Skin epidermis (tissue), 12 donors: ENCODE results near the gene PIKFYVE.
A peak's percentile ranks its signal among the peaks of the same experiment; 100 is the strongest.
"Not testable (repeated sequence)": the region's sequence is repeated elsewhere in the genome, so short reads cannot be mapped to it uniquely, and the experiment has no call there.

Source experiments
- H3K27ac ChIP-seq, 21 experiments: fragments of 200-600 bp; sonication (generic) in 11 of 21; one replicate each; pipeline ENCODE4 v1.5.0; 2020; ENCODE audit warnings: mild to moderate bottlenecking in 3 of 21, inconsistent platforms in 2 of 21, moderate library complexity in 2 of 21
- H3K4me3 ChIP-seq, 7 experiments: fragments of 200-600 bp; sonication (generic) in 2 of 7; one replicate each; pipeline ENCODE4 v1.5.0; 2020; ENCODE audit warnings: inconsistent platforms in 2 of 7, mild to moderate bottlenecking in 2 of 7, moderate library complexity in 1 of 7

The PIKFYVE gene

GRCh38 chr2:208265801-208266552 lies at the start of gene PIKFYVE:
Gene PIKFYVE, plus strand, starts transcription at chr2:208266255. Its CDS starts 5,265 bp downstream, at chr2:208271520.
- peak within 1 kb of the TSS; percentile 84 to 98 (median 94) for H3K27ac ChIP-seq
- H3K4me3 ChIP-seq: peak within 1 kb of the TSS; percentile 66 to 96 (median 89)

- H3K27ac ChIP-seq, H3K4me3 ChIP-seq: not testable (repeated sequence)
These were observed 44.2 kb upstream of the PIKFYVE start for GRCh38 chr2:208221873-208222272.

GRCh38 chr2:208222351-208222750 lies 43.7 kb upstream of the PIKFYVE start:
- no peak overlapping the region for H3K4me3 ChIP-seq
- no peak overlapping the region for H3K27ac ChIP-seq

GRCh38 chr2:208224802-208225201 lies 41.3 kb upstream of the PIKFYVE start:
- no peak overlapping the region for H3K4me3 ChIP-seq
- H3K27ac ChIP-seq: no peak overlapping the region

- no peak overlapping the region for H3K27ac ChIP-seq
These were observed 38.3 kb upstream of the PIKFYVE start for GRCh38 chr2:208227581-208228232.

GRCh38 chr2:208228476-208228875 lies 37.6 kb upstream of the PIKFYVE start:
- Histone ChIP-seq H3K4me3 (no peak overlapping the region), H3K27ac (no peak overlapping the region)

More at GRCh38 chr2:208227581-208228232, 38.3 kb upstream of the PIKFYVE start:
- no peak overlapping the region for H3K4me3 ChIP-seq

- Histone ChIP-seq H3K27ac (no peak overlapping the region), H3K4me3 (no peak overlapping the region)
These were observed 31.3 kb upstream of the PIKFYVE start for GRCh38 chr2:208234786-208235185.

GRCh38 chr2:208235860-208236259 lies 30.2 kb upstream of the PIKFYVE start:
- Histone ChIP-seq H3K4me3 (no peak overlapping the region), H3K27ac (no peak overlapping the region)

GRCh38 chr2:208239770-208240493 lies 26.1 kb upstream of the PIKFYVE start:
- Histone ChIP-seq H3K4me3 (no peak overlapping the region), H3K27ac (no peak overlapping the region)

GRCh38 chr2:208240619-208241209 lies 25.3 kb upstream of the PIKFYVE start:
- no peak overlapping the region for H3K4me3 ChIP-seq
- no peak overlapping the region for H3K27ac ChIP-seq

- Histone ChIP-seq H3K27ac (no peak overlapping the region), H3K4me3 (no peak overlapping the region)
These were observed 21.6 kb upstream of the PIKFYVE start for GRCh38 chr2:208244422-208244821.

GRCh38 chr2:208245746-208246145 lies 20.3 kb upstream of the PIKFYVE start:
- Histone ChIP-seq H3K27ac (no peak overlapping the region), H3K4me3 (no peak overlapping the region)

GRCh38 chr2:208248601-208249000 lies 17.5 kb upstream of the PIKFYVE start:
- H3K4me3 ChIP-seq: no peak overlapping the region
- H3K27ac ChIP-seq: no peak overlapping the region

- Histone ChIP-seq H3K27ac (no peak overlapping the region), H3K4me3 (no peak overlapping the region)
These were observed 16.8 kb upstream of the PIKFYVE start for GRCh38 chr2:208249296-208249695.

GRCh38 chr2:208250388-208250787 lies 15.7 kb upstream of the PIKFYVE start:
- Histone ChIP-seq H3K4me3 (no peak overlapping the region), H3K27ac (no peak overlapping the region)

GRCh38 chr2:208251098-208251497 lies 15.0 kb upstream of the PIKFYVE start:
- no peak overlapping the region for H3K27ac ChIP-seq
- no peak overlapping the region for H3K4me3 ChIP-seq

- H3K4me3 ChIP-seq: no peak overlapping the region
- H3K27ac ChIP-seq: peak overlapping the region in 5 of 21 experiments; percentile 17 to 72 (median 66)
These were observed 13.2 kb upstream of the PIKFYVE start for GRCh38 chr2:208252716-208253492.

- Histone ChIP-seq H3K4me3 (peak overlapping the region; percentile 67 to 90 (median 84)), H3K27ac (peak overlapping the region in 19 of 21 experiments; percentile 18 to 84 (median 67))
These were observed 12.4 kb upstream of the PIKFYVE start for GRCh38 chr2:208253600-208254117.
